Neuronal stem cell (in vitro differentiated cells): Measurements from ENCODE around the gene ETFA.
"Not testable (repeated sequence)": the region's sequence is repeated elsewhere in the genome, so short reads cannot be mapped to it uniquely, and the experiment has no call there.

Source experiments
- DNase-seq: peaks from one replicate; pipeline ENCODE4 v3.0.0-alpha.2; 2013; ENCODE audit warnings: low spot score
- H2AFZ ChIP-seq: one replicate; pipeline ENCODE4 v1.6.1; 2013; ENCODE audit warnings: mild to moderate bottlenecking, low read length, inconsistent platforms
- H2AK5ac ChIP-seq: 2 replicates; pipeline ENCODE4 v1.6.1; 2013; ENCODE audit warnings: low read depth, mild to moderate bottlenecking, inconsistent platforms, low read length, moderate library complexity, mixed read lengths
- H2BK120ac ChIP-seq: 2 replicates; pipeline ENCODE4 v1.6.1; 2013; ENCODE audit warnings: low read depth, mild to moderate bottlenecking, inconsistent platforms, low read length, moderate library complexity, mixed read lengths
- H2BK12ac ChIP-seq: one replicate; pipeline ENCODE4 v1.6.1; 2013; ENCODE audit warnings: low read length, inconsistent platforms
- H2BK15ac ChIP-seq: 2 replicates; pipeline ENCODE4 v1.6.1; 2013; ENCODE audit warnings: mild to moderate bottlenecking, low read length, inconsistent platforms, mixed read lengths
- H2BK5ac ChIP-seq: one replicate; pipeline ENCODE4 v1.6.1; 2013; ENCODE audit warnings: inconsistent platforms, mild to moderate bottlenecking, low read length, moderate library complexity
- H3K14ac ChIP-seq: one replicate; pipeline ENCODE4 v1.6.1; 2013; ENCODE audit warnings: low read length, inconsistent platforms
- H3K18ac ChIP-seq: 2 replicates; pipeline ENCODE4 v1.6.1; 2013; ENCODE audit warnings: low read length, inconsistent platforms
- H3K23ac ChIP-seq: 2 replicates; pipeline ENCODE4 v1.6.1; 2013; ENCODE audit warnings: low read depth, mild to moderate bottlenecking, mixed read lengths, low read length, inconsistent platforms; ENCODE audit not compliant: poor library complexity
- H3K27ac ChIP-seq: replicated peaks from 3 replicates; pipeline ENCODE4 v1.5.1; 2013; ENCODE audit warnings: low read length, inconsistent platforms
- H3K27me3 ChIP-seq, 3 experiments: 2 replicates each; pipeline ENCODE4 v1.6.1; 2013; ENCODE audit warnings: low read length in 3 of 3, mild to moderate bottlenecking in 2 of 3, inconsistent platforms in 1 of 3, low read depth in 1 of 3, mixed read lengths in 1 of 3, moderate library complexity in 1 of 3; ENCODE audit not compliant: control insufficient read depth in 3 of 3, insufficient read depth in 3 of 3
- H3K36me3 ChIP-seq, 2 donors: replicated peaks in 1 of 2; 2 replicates each; pipeline ENCODE4 v1.6.1; 2013; ENCODE audit warnings: low read length in 2 of 2; ENCODE audit not compliant: control insufficient read depth in 2 of 2, insufficient read depth in 2 of 2
- H3K4ac ChIP-seq: 2 replicates; pipeline ENCODE4 v1.6.1; 2013; ENCODE audit warnings: inconsistent platforms, mild to moderate bottlenecking, low read length, moderate library complexity
- H3K4me1 ChIP-seq, 2 donors: 1 replicate in 1 of 2; 2 replicates in 1 of 2; pipeline ENCODE4 v1.6.1; 2013; ENCODE audit warnings: low read length in 2 of 2, low read depth in 1 of 2; ENCODE audit not compliant: control insufficient read depth in 2 of 2, insufficient read depth in 1 of 2
- H3K4me2 ChIP-seq: one replicate; pipeline ENCODE4 v1.6.1; 2013; ENCODE audit warnings: mild to moderate bottlenecking, low read length, inconsistent platforms; ENCODE audit not compliant: insufficient read depth, poor library complexity, severe bottlenecking
- H3K4me3 ChIP-seq, 2 donors: 2 replicates each; pipeline ENCODE4 v1.5.1; 2013; ENCODE audit warnings: low read length in 2 of 2, mild to moderate bottlenecking in 2 of 2, inconsistent platforms in 1 of 2, moderate library complexity in 1 of 2
- H3K79me1 ChIP-seq: one replicate; pipeline ENCODE4 v1.6.1; 2013; ENCODE audit warnings: low read depth, mild to moderate bottlenecking, inconsistent platforms, low read length, moderate library complexity
- H3K9ac ChIP-seq: one replicate; pipeline ENCODE4 v1.6.1; 2013; ENCODE audit warnings: mild to moderate bottlenecking, low read depth, low read length, inconsistent platforms; ENCODE audit not compliant: poor library complexity
- H3K9me3 ChIP-seq, 2 donors: replicated peaks in 1 of 2; 2 replicates each; pipeline versions ENCODE3 to v1.6.1; 2013; ENCODE audit warnings: low read length in 2 of 2, mild to moderate bottlenecking in 2 of 2, inconsistent platforms in 1 of 2, low read depth in 1 of 2, mixed read lengths in 1 of 2, moderate library complexity in 1 of 2; ENCODE audit not compliant: control insufficient read depth in 2 of 2, insufficient read depth in 1 of 2
- H4K8ac ChIP-seq: one replicate; pipeline ENCODE4 v1.6.1; 2013; ENCODE audit warnings: low read depth, mild to moderate bottlenecking, inconsistent platforms, low read length, moderate library complexity
- H4K91ac ChIP-seq: one replicate; pipeline ENCODE4 v1.6.1; 2013; ENCODE audit warnings: low read length, low read depth, mild to moderate bottlenecking, inconsistent platforms; ENCODE audit not compliant: poor library complexity
- WGBS, 2 donors: extraction: QIAGEN DNeasy Blood & Tissue Kit; methylation state at CpG; one replicate each; pipeline ENCODE4 v1.1.7; 2013; ENCODE audit warnings: missing lambda C conversion rate in 2 of 2, mixed read lengths in 1 of 2; ENCODE audit not compliant: insufficient read length in 2 of 2, insufficient replicate concordance in 1 of 2; ENCODE audit errors: extremely low coverage in 2 of 2; 5-methylcytosine and 5-hydroxymethylcytosine counted together

Gene ETFA

DNA sequence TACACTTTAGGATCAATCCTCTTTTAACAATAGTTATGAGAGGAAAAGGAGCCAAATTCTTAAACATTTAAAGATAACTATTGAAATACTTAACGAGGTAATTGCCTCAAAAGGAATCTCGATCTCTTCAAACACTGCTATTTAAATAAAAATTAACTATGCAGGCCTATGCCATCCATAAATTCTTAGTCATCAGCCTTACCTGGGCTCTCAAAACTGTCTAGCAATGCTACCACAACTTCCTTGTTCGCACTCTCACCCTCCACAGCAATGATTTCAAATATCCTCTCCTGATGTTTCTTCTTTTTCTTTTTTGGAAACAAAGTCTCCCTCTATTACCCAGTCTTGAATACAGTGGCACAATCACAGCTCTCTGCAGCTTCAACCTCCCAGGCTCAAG, 12.3 kb downstream of the ETFA start:
- H2AK5ac ChIP-seq: no peak overlapping the region
- no peak overlapping the region for H2BK120ac ChIP-seq
- no peak overlapping the region for H3K18ac ChIP-seq
- H2BK12ac ChIP-seq: no peak overlapping the region
- no peak overlapping the region for H3K27ac ChIP-seq
- no CpG with 5 or more reads among the region's 3 CpGs for WGBS, 2 donors
- H3K36me3 ChIP-seq: no peaks in the 10 kb centered on the region
- H3K9ac ChIP-seq: no peak overlapping the region
- H3K14ac ChIP-seq: no peak overlapping the region
- H3K27me3 ChIP-seq: no peaks in the 10 kb centered on the region
- H2BK15ac ChIP-seq: no peak overlapping the region
- H2BK5ac ChIP-seq: no peak overlapping the region
- no peak overlapping the region for H4K91ac ChIP-seq
- no peak overlapping the region for H4K8ac ChIP-seq
- no peak overlapping the region for H2AFZ ChIP-seq
- no peak overlapping the region for H3K4me3 ChIP-seq
- no peak for DNase-seq
- H3K4me2 ChIP-seq: no peak overlapping the region
- no peaks in the 10 kb centered on the region for H3K4me1 ChIP-seq
- peaks cover 0 to 1% of the 10 kb centered on the region in 2 donors for H3K9me3 ChIP-seq
- H3K23ac ChIP-seq: no peak overlapping the region
- H3K4ac ChIP-seq: no peak overlapping the region
- H3K79me1 ChIP-seq: peaks cover 2% of the 10 kb centered on the region

DNA sequence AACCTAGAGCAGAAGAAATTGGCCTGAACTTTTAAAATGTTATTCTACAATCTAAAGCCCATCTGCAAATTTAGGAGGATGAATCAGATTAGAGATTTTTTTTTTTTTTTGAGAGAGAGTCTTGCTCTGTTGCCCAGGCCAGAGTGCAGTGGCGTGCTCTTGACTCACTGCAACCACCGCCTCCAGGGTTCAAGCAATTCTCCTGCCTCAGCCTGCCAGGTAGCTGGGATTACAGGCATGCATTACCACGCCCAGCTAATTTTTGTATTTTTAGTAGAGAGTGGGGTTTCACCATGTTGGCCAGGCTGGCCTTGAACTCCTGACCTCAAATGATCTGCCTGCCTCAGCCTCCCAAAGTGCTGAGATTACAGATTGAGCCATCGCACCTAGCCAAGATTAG, 13.3 kb downstream of the ETFA start:
- H2BK12ac ChIP-seq, H2AK5ac ChIP-seq, H2AFZ ChIP-seq, H4K8ac ChIP-seq, H3K27ac ChIP-seq, DNase-seq, H3K14ac ChIP-seq, H3K4me2 ChIP-seq, H2BK5ac ChIP-seq, H2BK15ac ChIP-seq, H3K4me3 ChIP-seq, H3K4me1 ChIP-seq, H3K9ac ChIP-seq, H3K23ac ChIP-seq, H3K4ac ChIP-seq, H3K9me3 ChIP-seq, H3K27me3 ChIP-seq, H3K18ac ChIP-seq, H3K79me1 ChIP-seq, H2BK120ac ChIP-seq, H3K36me3 ChIP-seq, H4K91ac ChIP-seq: not testable (repeated sequence)
- no CpG with 5 or more reads among the region's 4 CpGs for WGBS, 2 donors

DNA sequence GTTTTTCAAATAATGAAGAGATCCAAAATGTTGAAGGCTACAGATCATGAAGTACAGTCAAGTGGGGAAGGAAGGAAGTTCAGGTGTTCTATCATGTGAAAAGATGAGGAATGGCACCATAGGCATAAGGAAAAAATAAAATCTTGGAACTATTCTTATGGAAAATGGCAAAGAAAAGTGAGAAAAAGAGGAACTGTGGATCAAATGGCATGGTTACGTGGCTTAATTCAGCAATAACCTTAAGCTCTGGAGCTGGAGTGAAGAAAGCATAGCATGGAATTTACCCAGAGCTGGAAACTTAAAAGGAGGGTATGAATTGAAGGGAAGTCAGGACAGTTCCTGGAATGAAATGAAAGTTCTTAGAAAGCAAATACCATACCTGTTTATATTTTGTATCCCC, 14.4 kb downstream of the ETFA start:
- Histone ChIP-seq H3K36me3 (peaks cover 0 to 2% of the 10 kb centered on the region in 2 donors), H2BK5ac (no peak overlapping the region), H3K23ac (no peak overlapping the region), H3K9me3 (peaks cover 0 to 4% of the 10 kb centered on the region in 2 donors), H3K79me1 (no peaks in the 10 kb centered on the region), H3K4me3 (no peak overlapping the region), H2BK120ac (no peak overlapping the region), H2BK15ac (no peak overlapping the region), H2AFZ (no peak overlapping the region), H2BK12ac (no peak overlapping the region), H3K9ac (no peak overlapping the region), H3K27ac (no peak overlapping the region), H2AK5ac (no peak overlapping the region), H3K4me2 (no peak overlapping the region), H4K8ac (no peak overlapping the region), H3K4me1 (no peaks in the 10 kb centered on the region), H3K27me3 (no peaks in the 10 kb centered on the region), H3K18ac (no peak overlapping the region), H3K14ac (no peak overlapping the region), H3K4ac (no peak overlapping the region), H4K91ac (no peak overlapping the region)
- no peak for DNase-seq
- WGBS, 2 donors: no CpG with 5 or more reads among the region's 1 CpG

GRCh38 chr15:76294463-76294862, 16.8 kb downstream of the ETFA start:
- not testable (repeated sequence) for H4K8ac ChIP-seq, H3K79me1 ChIP-seq, H3K18ac ChIP-seq, H3K36me3 ChIP-seq, H3K4me3 ChIP-seq, H2BK120ac ChIP-seq, H3K14ac ChIP-seq, H3K9ac ChIP-seq, H3K4me1 ChIP-seq, H4K91ac ChIP-seq, DNase-seq, H3K27ac ChIP-seq, H3K27me3 ChIP-seq, H2BK5ac ChIP-seq, H3K4me2 ChIP-seq, H2AK5ac ChIP-seq, H3K23ac ChIP-seq, H3K9me3 ChIP-seq, H2AFZ ChIP-seq, H2BK15ac ChIP-seq, H2BK12ac ChIP-seq, H3K4ac ChIP-seq
- WGBS, 2 donors: no CpG with 5 or more reads among the region's 1 CpG
